Ovary (tissue), 9 donors: Measurements from ENCODE around the gene ERC1. TPM values are rescaled to one million over a fixed set of nuclear protein-coding genes. Genes with fewer than 3 reads are reported as not detected.

Source experiments
- DNase-seq, 5 donors: peaks; one replicate each; pipeline ENCODE4 v3.0.0-alpha.2; 2019 to 2020
- H3K27ac ChIP-seq, 2 donors: fragments of 200-600 bp; one replicate each; pipeline versions ENCODE4 v1.5.1 to v1.8.0; 2019 to 2022
- H3K27me3 ChIP-seq: fragments of 200-600 bp; one replicate; pipeline ENCODE4 v1.8.0; 2022
- H3K36me3 ChIP-seq: fragments of 200-600 bp; sonication (generic); one replicate; pipeline ENCODE4 v1.5.1; 2019
- H3K4me1 ChIP-seq: one replicate; pipeline ENCODE4 v1.8.1; 2013; ENCODE audit warnings: mild to moderate bottlenecking, moderate library complexity; ENCODE audit not compliant: insufficient read depth
- H3K4me3 ChIP-seq: fragments of 200-600 bp; sonication (generic); one replicate; pipeline ENCODE4 v1.5.1; 2017
- H3K9me3 ChIP-seq, 2 donors: fragments of 200-600 bp in 1 of 2; sonication (generic) in 1 of 2; one replicate each; pipeline versions ENCODE4 v1.5.1 to v1.8.1; 2013 to 2019; ENCODE audit warnings: mild to moderate bottlenecking in 1 of 2, moderate library complexity in 1 of 2
- CTCF ChIP-seq, 3 donors: fragments of 450-650 bp in 2 of 3; fragments of 200-600 bp in 1 of 3; IDR thresholded peaks; one replicate each; pipeline versions ENCODE4 v1.5.1 to v1.8.0; 2016 to 2022; ENCODE audit warnings: antibody characterized with exemption in 3 of 3, mild to moderate bottlenecking in 1 of 3
- EP300 ChIP-seq: sonication (generic); formaldehyde crosslinking; IDR thresholded peaks from one replicate; pipeline ENCODE4 v1.6.1; 2017; ENCODE audit warnings: antibody characterized with exemption
- POLR2A ChIP-seq: fragments of 450-650 bp; IDR thresholded peaks from one replicate; pipeline ENCODE4 v1.6.1; 2017; ENCODE audit warnings: antibody characterized with exemption, mild to moderate bottlenecking, moderate library complexity
- WGBS, 3 donors: extraction: QIAGEN DNeasy Blood & Tissue Kit in 1 of 3; methylation state at CpG; one replicate each; pipeline versions ENCODE4 v1.1.5 to v1.1.7; 2013 to 2017; 5-methylcytosine and 5-hydroxymethylcytosine counted together
- intact Hi-C, 4 donors: fragments of 100-400 bp; cut with DNase I; formaldehyde crosslinking; loops; one replicate each; pipeline versions ENCODE4 v1.11.0 to v1.15.1; 2022 to 2023
- polyA plus RNA-seq, 2 donors: library from polyadenylated mRNA; stranded (reverse); fragments of 200-250 nt in 1 of 2; fragments of 350-450 nt in 1 of 2; fragmentation: Illumina TruSeq in 1 of 2; extraction: RNeasy Lipid Tissue Mini Kit (QIAGEN cat#74804) in 1 of 2; gene quantifications; one replicate each; pipeline ENCODE4 v1.2.3, GENCODE V29; 2013 to 2014
- total RNA-seq, 7 donors: library from RNA; depleted of rRNA in 2 of 7; stranded (reverse); fragments of >200 nt in 2 of 7; fragmentation: NEBNext Ultra II Directional in 3 of 7; extraction: Animal tissue kit (Norgen Biotek cat#: 25700) in 3 of 7; gene quantifications; one replicate each; pipeline versions ENCODE4 v1.1.0 to v1.2.4, GENCODE V29; 2016 to 2023
- donor health status: DM: no; HTN: no; CAD: no; lungs with moderate emphysema.
- donor health status: DM: no; HTN: no; CAD: no.
- donor health status: Bipolar disorder and iron deficiency.
- donor health status: DM: yes; HTN: yes; CAD: no.
- donor health status: DM: no; HTN: no; CAD: no.
- donor health status: DM: yes; HTN: yes; CAD: no.

The ERC1 gene
- total and polyA plus RNA-seq, 9 donors, result 10.4 to 65.2 (median 51.6) TPM

DNA sequence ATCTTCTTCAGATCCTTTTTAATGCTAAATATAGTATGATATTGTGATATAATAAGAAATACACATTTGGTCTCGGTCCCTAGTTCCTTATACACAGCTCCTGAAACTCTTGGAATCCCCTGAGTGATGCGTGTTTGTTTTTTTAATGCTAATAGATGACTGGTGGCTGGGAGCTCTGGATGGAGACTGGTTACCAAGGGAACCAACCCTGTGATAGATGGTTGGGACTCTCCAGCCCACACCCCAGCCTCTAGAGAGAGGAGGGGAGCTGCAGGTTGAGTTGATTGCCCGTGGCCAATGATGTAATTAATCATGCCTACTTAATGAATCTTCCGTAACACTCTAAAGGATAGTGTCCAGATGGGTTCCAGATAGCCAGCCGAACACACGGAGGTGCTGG is 462.8 kb downstream of the ERC1 start:
- Histone ChIP-seq H3K27me3 (no peaks in the 10 kb centered on the region), H3K4me1 (no peaks in the 10 kb centered on the region), H3K9me3 (no peaks in the 10 kb centered on the region), H3K36me3 (no peaks in the 10 kb centered on the region), H3K27ac (no peak overlapping the region), H3K4me3 (no peak overlapping the region)
- WGBS, 3 donors, result 87 to 91% (median 90%) methylated on average over 6 of the region's 6 CpGs
- intact Hi-C loops, result no loop called here
- TF ChIP-seq POLR2A, result no peak
- TF ChIP-seq CTCF (IDR thresholded peaks at IDR 0.05), result no peak
- TF ChIP-seq EP300, result no peak
- no peak for DNase-seq

DNA sequence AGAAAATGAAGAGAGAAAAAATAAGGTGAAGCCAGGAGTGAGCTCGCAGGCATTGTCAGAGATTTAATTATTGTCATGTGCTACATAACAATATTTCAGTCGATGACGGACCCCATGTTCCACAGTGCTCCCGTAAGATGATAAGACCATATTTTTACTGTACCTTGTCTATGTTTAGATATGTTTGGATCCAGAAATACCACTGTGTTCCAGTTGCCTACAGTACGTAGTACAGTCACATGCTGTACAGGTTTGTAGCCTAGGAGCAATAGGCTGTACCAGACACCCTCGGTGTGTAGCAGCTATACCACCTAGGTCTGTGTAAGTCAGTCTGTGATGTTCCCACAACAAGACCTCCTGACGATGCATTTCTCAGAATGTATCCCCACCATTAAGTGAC is 465.9 kb downstream of the ERC1 start:
- DNase-seq, result no peak
- H3K36me3 ChIP-seq, result no peaks in the 10 kb centered on the region
- WGBS, 3 donors, result 95 to 98% (median 97%) methylated on average over 7 of the region's 7 CpGs
- H3K4me1 ChIP-seq, result no peaks in the 10 kb centered on the region
- H3K27ac ChIP-seq, result no peak overlapping the region
- no peaks in the 10 kb centered on the region for H3K9me3 ChIP-seq
- no peak overlapping the region for H3K4me3 ChIP-seq
- intact Hi-C loops, result no loop called here
- H3K27me3 ChIP-seq, result no peaks in the 10 kb centered on the region
- no peak for TF ChIP-seq EP300

- H3K27me3 ChIP-seq, result no peaks in the 10 kb centered on the region
- H3K4me1 ChIP-seq, result no peaks in the 10 kb centered on the region
- DNase-seq, result no peak
- no peaks in the 10 kb centered on the region for H3K36me3 ChIP-seq
- no peak overlapping the region for H3K4me3 ChIP-seq
- intact Hi-C loops, result no loop called here
- TF ChIP-seq EP300 (no peak), POLR2A (no peak), CTCF (IDR thresholded peaks at IDR 0.05) (no peak)
- WGBS, 3 donors, result 88 to 95% (median 93%) methylated on average over 1 of the region's 1 CpG
- H3K27ac ChIP-seq, result no peak overlapping the region
- no peaks in the 10 kb centered on the region for H3K9me3 ChIP-seq
Measured at GRCh38 chr12:1457901-1458300, 466.9 kb downstream of the ERC1 start.

DNA sequence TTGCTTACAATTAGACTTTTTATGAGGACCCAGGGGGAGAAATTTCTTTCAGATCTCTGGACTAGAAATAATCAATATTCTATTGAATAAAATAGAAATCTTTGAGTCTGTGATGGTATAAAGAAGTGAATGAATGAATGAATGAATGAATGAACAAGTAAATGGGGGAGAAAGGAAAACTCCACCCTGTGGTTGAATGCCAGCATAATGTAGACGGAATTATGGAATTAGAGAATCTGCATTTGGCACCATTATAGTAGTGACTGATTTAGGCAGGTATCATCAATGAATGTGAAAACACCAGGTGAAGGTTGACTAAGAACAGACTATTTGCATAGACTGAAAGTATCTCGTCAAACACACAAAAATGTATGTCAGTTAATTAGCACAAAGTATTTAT is 468.3 kb downstream of the ERC1 start:
- no peak overlapping the region for H3K27ac ChIP-seq
- H3K9me3 ChIP-seq, result no peaks in the 10 kb centered on the region
- WGBS, 3 donors, result 91 to 95% (median 93%) methylated on average over 2 of the region's 2 CpGs
- no peaks in the 10 kb centered on the region for H3K27me3 ChIP-seq
- H3K36me3 ChIP-seq, result no peaks in the 10 kb centered on the region
- DNase-seq, result no peak
- H3K4me1 ChIP-seq, result no peaks in the 10 kb centered on the region
- TF ChIP-seq CTCF (IDR thresholded peaks at IDR 0.05) (no peak), POLR2A (no peak), EP300 (no peak)
- H3K4me3 ChIP-seq, result no peak overlapping the region
- intact Hi-C loops, result no loop called here

- TF ChIP-seq CTCF (IDR thresholded peaks at IDR 0.05) (no peak), POLR2A (no peak), EP300 (no peak)
- intact Hi-C loops, result no loop called here
- Histone ChIP-seq H3K4me3 (no peak overlapping the region), H3K36me3 (no peaks in the 10 kb centered on the region), H3K9me3 (no peaks in the 10 kb centered on the region), H3K4me1 (no peaks in the 10 kb centered on the region), H3K27ac (no peak overlapping the region), H3K27me3 (no peaks in the 10 kb centered on the region)
- DNase-seq, result no peak
- 75 to 87% (median 83%) methylated on average over 10 of the region's 10 CpGs for WGBS, 3 donors
Measured at GRCh38 chr12:1463073-1463905, 472.3 kb downstream of the ERC1 start.
